GM21528 (cell line): ENCODE results near the gene AKR1C2.

Experiments used
- ATAC-seq: cut with Tn5 transposase; IDR thresholded peaks from one replicate; pipeline ENCODE4 v1.9.1; 2021; ENCODE audit warnings: mild to moderate bottlenecking, moderate library complexity; ENCODE audit not compliant: unreplicated experiment, low FRiP score

AKR1C2 gene

GRCh38 chr10:4939224-4940072 lies 64.2 kb downstream of the AKR1C2 start:
- no peak for ATAC-seq
